GM04504 (cell line): ENCODE data around the gene PRLH.

Experiments
- DNase-seq: peaks from one replicate; pipeline ENCODE4 v3.0.0-alpha.2; 2012; ENCODE audit warnings: low read depth

Gene PRLH

GRCh38 chr2:237566401-237567235 is at the start of gene PRLH:
PRLH (plus strand) TSS chr2:237566574; CDS start chr2:237566574, 0 bp downstream.
- DNase-seq: no peak

GRCh38 chr2:237517163-237517562 is 49.2 kb upstream of the PRLH start:
- no peak for DNase-seq

DNA sequence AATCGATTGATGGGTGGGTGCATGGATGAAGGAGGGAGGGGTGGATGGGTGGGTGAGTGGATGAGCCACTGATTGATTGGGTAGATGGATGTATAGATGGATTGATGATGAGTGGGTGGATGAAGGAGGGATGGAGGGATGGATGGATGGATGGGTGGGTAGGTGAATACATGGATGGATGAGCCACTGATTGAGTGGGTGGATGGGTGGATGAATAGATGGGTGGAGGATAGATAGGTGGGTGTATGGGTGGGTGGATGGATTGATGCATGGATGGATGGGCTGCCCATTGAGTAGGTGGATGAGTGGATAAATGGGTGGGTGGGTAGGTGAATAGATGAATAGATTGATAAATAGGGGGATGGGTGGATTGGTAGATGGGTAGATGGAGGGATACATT is 48.4 kb upstream of the PRLH start:
- no peak for DNase-seq

GRCh38 chr2:237519506-237520245 is 46.7 kb upstream of the PRLH start:
- DNase-seq: no peak

GRCh38 chr2:237520290-237520689 is 46.1 kb upstream of the PRLH start:
- DNase-seq: no peak

GRCh38 chr2:237524631-237525030 is 41.7 kb upstream of the PRLH start:
- DNase-seq: no peak

DNA sequence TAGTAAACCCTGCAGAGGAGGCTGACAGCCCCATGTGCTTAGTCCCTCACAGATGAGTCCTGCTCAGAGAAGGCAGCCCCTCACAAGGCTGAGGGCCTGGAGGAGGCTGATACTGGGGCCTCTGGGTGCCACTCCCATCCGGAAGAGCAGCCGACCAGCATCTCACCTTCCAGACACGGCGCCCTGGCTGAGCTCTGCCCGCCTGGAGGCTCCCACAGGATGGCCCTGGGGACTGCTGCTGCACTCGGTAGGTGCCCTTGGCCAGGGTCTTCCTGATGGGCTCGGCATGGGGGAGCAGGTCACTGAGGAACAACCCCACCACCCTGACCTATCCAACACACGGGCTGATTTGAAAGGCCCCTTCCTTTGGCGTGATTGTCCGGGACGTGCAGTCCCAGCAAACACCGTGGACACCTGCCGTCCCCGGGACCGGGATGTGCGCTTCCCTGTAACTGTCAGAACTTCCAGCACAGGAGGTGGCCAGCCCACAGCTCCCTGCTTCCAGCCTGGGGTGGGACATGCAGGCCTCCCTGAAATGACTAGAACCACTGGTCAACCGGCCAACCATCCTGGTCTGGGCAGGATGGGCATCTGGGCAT is 40.7 kb upstream of the PRLH start:
- no peak for DNase-seq

GRCh38 chr2:237527233-237527632 is 39.1 kb upstream of the PRLH start:
- DNase-seq: no peak

GRCh38 chr2:237527766-237528165 is 38.6 kb upstream of the PRLH start:
- no peak for DNase-seq

- no peak for DNase-seq
These were observed 36.6 kb upstream of the PRLH start for GRCh38 chr2:237529452-237530402.

DNA sequence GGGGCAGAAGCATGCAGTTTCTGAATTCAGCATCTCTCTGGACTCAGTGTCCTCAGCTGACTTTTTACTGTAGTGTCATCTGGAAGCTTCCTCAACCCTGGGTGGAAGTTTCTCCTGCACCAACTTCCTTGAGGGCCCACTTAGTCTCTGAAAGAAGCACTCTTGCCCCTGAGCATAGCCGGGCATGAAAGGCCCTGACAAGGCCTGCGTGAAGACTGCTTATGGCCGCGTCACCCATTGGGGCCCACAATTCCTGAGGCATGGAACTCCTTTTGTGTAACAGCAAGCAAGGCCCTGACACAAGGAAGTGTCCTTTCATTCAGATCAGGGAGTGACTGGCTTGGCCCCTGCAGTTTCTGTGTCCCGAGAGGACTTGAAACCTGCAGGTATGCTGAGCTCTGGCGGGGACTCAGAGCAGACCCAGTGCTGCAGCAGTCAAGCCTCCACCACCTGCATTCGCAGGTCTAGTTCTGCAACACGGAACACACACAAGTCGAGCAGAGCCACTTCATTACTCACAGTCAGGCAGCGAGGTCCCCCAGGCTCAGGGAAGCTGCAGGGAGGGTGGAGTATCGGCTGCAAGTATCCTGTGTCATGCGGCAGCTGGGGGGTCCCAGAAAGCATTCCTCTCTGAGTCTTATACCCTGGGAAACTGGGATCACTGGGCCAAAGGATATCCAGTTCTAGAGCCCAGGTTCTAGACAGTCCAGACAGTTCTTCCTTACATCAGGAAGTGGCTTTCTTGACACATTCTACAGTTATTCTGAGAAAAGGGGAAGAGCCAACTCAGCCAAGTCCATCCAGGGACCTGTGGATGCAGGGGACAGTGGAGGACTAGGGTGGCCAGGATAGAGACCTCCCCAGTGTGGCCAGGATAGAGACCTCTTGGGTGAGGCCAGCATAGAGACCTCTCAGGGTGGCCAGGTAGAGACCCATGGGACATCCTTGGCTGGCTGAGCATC is 35.6 kb upstream of the PRLH start:
- DNase-seq: no peak

- peak; percentile 18 for DNase-seq
These were observed 34.2 kb upstream of the PRLH start for GRCh38 chr2:237532160-237532559.

GRCh38 chr2:237533668-237534161 is 32.7 kb upstream of the PRLH start:
- no peak for DNase-seq

DNA sequence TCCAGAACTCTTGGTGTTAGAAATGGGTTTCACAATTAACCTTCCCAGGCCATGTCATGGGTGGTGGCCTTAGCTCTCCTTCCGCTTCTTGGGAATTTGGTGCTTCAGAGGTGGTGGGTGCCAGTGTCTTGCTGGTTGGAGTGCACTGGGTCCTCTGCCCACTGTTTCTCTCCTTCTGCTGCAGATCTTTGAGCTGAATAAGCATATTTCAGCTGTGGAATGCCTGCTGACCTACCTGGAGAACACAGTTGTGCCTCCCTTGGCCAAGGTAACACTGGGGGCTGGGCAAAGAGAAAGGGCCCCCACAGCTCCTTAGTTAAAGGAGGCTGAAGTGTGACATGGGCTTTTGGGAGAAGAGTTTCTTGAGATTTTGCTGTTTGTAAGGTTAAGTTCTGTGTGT is 32.0 kb upstream of the PRLH start:
- DNase-seq: no peak

DNA sequence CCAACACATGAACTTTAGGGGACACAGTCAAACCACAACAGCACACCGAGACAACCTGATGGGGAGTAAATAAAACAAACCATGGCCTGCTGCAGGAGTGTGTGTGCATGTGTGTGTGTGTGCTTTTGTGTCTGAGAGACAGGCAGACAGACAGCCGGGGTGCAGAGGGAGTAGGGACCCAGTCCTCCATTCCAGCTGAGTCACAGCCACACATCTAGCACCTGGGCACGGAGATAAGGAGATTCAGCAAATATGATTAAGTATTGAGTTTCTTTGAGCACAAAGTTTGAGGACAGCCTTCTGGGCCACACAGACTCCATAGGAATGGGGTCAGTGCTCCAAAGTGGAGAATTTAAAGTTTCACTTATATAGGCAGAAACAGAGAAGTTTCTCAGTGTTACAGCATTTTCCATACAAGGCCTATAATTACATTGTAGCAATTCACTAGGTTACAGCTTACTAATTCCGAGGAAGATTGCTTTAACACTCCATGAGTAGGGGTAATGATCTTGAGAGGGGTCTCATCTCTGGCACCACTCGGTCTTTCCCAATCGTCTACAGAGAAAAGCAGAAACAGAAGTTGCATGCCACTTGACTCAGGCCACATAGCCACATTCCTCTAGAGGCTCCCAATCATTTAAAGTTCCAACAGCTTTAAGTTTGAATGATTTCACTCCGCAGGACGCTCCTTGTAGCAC is 30.8 kb upstream of the PRLH start:
- DNase-seq: no peak

- no peak for DNase-seq
These were observed 30.3 kb upstream of the PRLH start for GRCh38 chr2:237536083-237536415.

DNA sequence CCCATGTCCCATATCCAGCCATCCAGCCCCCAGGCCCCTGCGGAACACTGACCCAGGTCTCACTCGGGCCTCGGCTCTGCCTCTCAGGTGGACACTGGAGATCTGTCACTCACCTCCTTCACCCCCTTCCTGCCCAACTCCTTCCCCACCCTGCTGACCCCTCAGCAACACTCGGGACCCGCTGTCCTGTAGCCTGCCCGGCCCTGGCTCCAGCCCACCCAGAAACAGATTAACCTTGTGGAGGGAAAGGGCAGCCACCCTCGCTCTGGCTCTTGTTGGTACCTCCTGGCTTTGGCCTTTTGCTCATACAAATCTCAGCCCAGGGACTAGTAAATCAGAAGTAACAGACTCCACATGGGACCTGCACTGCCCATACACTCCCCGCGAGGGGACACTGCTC is 29.8 kb upstream of the PRLH start:
- DNase-seq: no peak

DNA sequence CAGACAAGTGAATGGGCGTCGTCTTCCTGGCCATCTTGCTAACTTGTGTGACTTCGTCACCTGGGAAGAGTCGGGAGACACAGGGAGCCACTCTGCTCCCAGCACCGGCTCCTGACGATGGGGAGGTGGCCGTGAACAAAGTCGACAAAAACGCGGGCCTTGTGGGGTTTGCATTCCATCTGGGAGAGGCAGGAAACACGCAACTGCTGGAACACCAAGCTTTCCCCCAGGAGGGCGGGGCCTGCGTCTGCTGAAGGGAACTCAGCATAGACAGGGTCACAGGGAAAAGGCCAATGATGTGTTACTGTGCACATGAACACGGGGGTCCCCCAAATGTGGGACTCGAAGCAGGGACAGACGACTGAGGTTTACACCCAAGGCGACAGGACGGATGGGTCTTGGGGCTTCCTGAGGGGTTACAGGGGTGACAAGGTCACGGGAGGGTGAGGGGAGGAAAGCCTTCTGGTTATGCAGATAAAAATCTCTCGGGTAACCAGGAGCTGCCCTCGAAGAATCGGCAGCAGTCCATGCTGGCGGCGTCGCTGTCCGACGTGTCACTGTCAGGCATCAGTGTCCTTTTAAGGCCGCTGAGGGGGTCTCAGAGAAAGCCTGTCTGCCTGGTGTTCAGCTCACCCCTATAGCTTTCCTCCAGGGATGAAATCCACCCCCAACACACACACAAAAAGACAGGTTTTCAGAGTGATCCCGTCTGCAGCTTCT is 28.2 kb upstream of the PRLH start:
- no peak for DNase-seq

GRCh38 chr2:237538901-237539300 is 27.5 kb upstream of the PRLH start:
- no peak for DNase-seq
